Ramos (cell line): ENCODE results near the gene CHKB.

ENCODE experiments used
- in situ Hi-C: fragments of 300-500 bp; cut with MboI; formaldehyde crosslinking; loops from one replicate; pipeline ENCODE4 v1.14.3; 2022; ENCODE audit warnings: low sequenced_read_pairs; ENCODE audit not compliant: unreplicated experiment

Gene CHKB

DNA sequence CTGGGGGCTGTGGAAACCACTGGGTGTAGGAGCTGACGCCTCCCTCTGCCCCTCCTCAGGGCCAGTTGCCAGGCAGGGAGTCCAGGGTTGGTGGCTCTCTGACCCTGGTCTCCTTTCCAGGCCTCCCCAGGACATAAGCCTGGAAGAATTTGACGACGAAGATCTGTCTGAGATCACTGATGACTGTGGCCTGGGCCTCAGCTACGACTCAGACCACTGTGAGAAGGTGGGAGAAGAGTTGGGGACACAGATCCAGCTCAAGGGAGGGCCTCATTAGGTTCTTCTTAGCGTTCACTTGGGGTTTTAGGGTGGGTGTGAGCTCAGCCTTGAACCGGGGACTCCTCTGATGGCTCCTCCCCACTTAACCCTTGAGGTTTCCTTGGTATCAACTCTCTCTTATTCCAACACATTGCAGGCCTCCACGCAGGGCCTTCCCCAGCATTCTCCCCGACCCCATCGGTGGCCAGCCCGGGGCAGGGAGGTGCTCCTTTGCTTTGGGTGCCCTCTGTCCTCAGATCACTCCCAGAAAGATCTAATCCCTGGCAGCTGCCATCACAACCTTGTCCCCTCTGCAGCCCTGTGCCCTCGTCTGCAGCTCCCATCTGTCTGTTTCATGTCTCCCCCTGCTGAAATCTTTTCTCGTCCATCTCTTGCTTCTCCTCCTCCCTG is 19.2 kb upstream of the CHKB start:
- in situ Hi-C loops: no loop called here

GRCh38 chr22:50600967-50601668 is 18.5 kb upstream of the CHKB start:
- in situ Hi-C loops: no loop called here

DNA sequence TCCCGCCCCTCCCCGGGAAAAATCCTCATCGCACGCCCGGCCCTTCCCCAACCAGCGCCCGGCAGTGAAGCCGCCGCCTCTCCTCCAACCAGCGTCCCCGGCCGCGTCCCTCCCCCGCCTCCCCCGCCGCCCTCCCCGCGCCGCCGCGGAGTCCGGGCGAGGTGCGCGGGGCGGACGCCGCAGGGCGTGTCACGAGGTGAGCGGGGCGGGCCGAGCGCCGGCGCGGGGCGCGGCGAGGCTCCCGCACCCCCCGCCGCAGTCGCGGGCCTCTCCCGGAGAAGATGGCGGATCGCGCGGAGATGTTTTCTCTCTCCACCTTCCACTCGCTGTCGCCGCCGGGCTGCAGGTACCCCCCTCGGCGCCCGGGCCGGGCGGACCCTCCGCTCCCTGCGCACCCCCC is 17.9 kb upstream of the CHKB start, which contains the start of gene MAPK8IP2:
Gene MAPK8IP2, plus strand, starts transcription at position 256 of the 400 bp plus-strand sequence. Its CDS starts 26 bp downstream, at position 282.
- in situ Hi-C loops: no loop called here

GRCh38 chr22:50599816-50600455 is 17.3 kb upstream of the CHKB start:
- in situ Hi-C loops: no loop called here

- in situ Hi-C loops: no loop called here
Observed at GRCh38 chr22:50597097-50597496, 14.4 kb upstream of the CHKB start.

DNA sequence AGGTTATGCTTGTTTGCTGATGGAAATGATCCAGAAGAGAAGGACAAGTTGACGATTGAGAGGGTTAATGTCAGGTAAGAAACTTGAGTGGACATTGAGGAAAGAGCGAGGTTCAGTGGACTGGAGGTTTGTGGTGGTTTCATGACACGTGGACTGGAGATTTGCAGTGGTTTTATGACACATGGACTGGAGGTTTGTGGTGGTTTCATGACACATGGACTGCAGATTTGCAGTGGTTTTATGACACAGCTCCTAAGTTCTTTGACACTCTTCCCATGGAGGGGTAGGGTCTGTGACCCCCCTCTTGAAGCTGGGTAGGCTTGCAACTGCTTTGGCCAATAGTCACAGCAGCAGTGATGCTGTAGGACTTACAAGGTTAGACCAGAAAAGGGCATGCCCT is 12.5 kb upstream of the CHKB start:
- in situ Hi-C loops: no loop called here

GRCh38 chr22:50587407-50587806 is 4.8 kb upstream of the CHKB start:
- in situ Hi-C loops: no loop called here

- in situ Hi-C loops: no loop called here
Observed at GRCh38 chr22:50586416-50586815, 3.8 kb upstream of the CHKB start.

DNA sequence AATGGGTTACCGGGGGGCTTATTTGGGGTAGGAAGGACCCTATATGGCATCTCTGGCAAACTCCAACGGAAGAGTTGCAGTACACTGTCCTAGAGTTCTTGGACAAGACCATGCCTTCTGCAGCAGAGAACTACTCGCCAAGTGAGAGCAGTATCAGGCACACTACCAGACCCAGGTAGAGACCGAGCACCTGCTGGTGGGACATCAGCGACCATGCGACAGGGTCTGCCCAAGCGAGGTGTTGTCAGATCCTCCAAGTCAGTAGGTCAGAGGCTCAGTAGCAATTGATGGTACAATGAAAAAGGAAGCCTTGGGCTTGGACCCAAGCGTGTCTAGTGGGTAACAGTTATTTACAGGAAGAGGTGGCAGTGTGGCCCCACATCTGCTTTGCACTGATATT is 3.1 kb upstream of the CHKB start:
- in situ Hi-C loops: no loop called here

GRCh38 chr22:50585238-50585637 is 2.6 kb upstream of the CHKB start:
- in situ Hi-C loops: no loop called here

- in situ Hi-C loops: no loop called here
Observed at GRCh38 chr22:50584106-50585096, 1.8 kb upstream of the CHKB start.

- in situ Hi-C loops: no loop called here
Observed at GRCh38 chr22:50583294-50583861, 729 bp upstream of the CHKB start.

DNA sequence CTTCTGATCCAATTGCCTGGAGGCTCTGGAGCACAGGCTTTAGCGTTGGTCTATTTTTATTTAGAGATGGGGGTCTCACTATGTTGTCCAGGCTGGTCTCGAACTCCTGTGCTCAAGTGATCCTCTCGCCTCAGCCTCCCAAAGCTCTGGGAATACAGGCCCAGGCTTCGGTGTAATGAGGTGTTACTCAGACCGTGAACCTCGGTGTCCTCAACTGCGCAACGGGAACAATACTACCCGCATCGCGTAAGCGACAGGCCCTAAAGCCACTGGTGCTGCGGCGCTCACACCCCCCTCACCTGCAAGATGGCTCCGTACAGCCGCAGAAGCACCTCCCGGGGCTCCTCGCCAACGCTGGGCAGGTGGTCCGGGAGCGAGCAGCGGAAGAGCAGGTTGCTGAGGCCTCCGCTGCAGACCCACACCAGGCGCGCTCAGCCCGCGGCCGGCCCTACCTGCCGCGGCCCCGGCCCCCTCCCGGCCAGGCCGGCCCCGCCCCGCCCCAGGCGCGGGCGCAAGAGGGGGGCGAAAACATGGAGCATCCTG is 628 bp downstream of the CHKB start:
- in situ Hi-C loops: no loop called here

DNA sequence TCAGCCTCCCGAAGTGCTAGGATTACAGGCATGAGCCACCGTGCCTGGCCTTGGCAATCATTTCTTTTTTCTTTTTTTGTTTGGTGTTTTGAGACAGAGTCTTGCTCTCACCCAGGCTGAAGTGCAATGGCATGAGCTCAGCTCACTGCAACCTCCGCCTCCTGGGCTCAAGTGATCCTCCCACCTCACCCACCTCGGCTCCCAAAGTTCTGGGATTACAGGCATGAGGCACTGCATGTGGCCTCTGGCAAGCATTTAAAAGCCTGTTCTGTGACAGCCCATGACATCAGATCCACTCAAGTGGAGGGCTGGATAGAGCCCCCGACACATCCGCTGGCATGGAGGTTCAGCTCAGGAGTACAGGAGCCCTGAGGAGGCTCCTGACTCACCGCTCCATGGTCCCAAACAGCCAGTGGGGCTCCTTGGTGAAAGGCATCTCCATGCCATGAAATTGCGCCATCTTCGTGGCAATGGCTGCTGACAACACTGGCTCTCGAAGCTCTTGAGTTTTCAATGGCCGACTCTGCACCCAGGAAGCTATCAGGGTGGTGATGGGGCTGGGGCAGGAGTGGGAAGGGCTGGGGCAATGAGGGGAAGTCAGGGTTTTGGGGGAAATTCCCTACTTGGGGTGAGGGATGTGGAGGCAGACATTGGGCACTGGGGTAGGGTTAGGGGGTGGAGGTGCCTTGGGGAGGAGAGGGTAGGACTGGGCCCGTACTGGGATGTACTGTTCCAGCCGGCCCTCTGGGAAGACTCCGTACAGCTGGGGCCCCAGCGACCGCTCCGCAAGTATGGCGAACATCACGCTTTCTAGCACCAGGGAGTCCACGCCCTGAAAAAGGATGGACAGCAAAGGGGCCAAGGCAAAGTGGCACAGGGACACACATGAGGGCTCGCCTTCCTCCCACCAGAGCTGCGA is 1.4 kb downstream of the CHKB start:
- in situ Hi-C loops: no loop called here

GRCh38 chr22:50579752-50580151 is 2.9 kb downstream of the CHKB start:
- in situ Hi-C loops: no loop called here

DNA sequence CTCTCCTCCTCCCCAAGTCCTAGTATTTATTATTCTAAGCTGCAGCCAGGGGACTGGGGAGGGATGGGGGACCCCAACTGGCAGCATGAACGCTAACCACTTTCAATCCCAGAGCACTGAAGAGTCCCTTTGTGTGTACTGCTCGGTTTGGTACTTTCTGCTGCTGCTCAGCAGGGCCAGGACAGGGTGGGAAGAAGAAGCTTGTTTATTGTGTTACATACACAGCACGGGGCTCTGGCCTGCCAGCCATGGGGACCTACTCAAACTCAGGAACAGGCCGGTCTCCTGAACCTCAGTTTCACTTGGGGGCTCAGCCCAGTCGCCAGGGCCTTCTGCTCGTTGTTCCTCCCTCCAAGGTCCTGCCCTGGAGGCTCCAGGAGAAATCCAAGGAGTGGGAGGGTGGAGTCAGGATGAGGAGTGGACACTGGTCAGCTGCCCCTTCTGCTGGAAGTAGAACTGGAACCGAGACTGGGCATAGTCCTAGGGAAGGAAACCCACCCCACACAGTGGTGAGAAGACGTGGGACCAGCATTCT is 3.8 kb downstream of the CHKB start:
- in situ Hi-C loops: no loop called here

DNA sequence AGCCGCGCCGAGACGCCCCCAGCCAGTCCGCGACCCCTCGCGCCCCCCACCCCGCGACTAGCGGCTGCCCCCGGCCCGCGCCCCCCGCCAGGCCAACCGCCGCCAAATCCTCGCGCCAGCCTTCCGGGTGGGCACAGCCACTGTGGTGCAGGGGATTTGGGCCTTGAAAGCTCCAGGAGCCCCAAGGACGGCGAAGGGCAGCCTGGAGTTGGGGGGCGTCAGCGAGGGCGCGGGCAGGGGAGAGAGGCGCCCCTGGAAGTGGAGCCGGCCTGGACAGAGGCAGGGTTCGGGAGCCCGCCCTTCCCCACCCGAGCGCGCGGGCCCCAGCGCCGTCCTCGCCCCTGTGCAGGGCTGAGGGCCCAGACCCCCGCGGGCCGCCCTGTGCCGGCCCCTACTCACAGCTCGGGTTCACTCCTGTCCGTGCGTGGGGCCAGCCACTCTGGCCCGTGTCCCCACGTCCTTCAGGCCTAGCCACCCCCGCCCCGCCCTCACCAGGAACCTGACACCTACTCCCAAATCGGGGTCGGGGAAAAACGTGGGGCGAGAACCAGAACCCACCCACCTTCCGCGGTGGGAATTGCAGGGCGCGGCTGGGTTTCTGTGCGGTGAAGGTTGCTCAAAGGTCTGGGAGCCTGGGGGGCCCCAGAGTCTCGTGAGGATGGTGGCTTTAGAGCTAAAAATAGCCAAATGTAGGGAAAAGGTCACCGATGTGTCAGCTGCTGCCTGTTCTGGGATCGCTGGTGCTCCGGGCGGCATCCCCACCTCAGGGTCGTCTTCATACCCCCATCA is 4.5 kb downstream of the CHKB start, which contains the start of gene CPT1B:
Gene CPT1B, minus strand, starts transcription at position 441 of the 789 bp plus-strand sequence. CDS start 512 bp downstream, outside the sequence.
- in situ Hi-C loops: no loop called here

- in situ Hi-C loops: no loop called here
Observed at GRCh38 chr22:50577697-50577986, 5.0 kb downstream of the CHKB start.
